T follicular helper cell (primary cell): ENCODE results near the gene PPFIA1.
"Not testable (repeated sequence)": the region's sequence is repeated elsewhere in the genome, so short reads cannot be mapped to it uniquely, and the experiment has no call there.

Experiments used
- DNase-seq: peaks from one replicate; pipeline ENCODE4 v3.0.0-alpha.2; 2020; ENCODE audit warnings: low read depth

The PPFIA1 gene

DNA sequence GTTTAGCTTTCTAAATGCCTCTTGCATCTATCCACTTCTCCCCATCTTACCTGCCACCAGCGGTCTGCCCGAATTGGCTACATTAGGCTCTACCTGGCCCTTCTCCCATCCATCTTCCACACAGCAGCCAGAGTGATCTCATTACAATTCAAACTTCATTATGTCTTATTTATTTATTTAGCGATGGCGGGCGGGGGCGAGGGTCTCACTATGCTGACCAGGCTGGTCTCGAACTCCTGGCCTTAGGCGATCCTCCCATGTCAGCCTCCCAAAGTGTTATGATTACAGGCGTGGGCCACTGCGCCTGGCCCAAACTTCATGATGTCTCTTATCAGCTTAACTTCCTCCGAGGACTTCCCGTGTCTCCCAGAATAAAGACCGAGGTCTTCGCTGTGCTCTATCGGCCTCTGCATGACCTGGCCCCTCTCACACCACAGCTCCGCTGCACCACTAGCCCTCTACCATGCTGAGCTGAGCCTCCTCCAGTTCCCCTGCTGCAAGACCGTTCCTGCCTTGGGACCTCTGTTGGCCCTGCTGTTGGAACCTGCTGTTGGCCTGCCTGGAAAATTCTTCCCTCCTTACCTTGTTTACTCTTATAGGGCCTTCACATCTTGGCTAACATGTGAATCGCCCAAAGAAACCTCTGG is 127.0 kb downstream of the PPFIA1 start:
- no peak for DNase-seq

- peak; percentile 37 for DNase-seq
Measured at GRCh38 chr11:70397983-70398833, 127.7 kb downstream of the PPFIA1 start, which contains the start of gene CTTN. Gene CTTN, plus strand, starts transcription at chr11:70398529. Its CDS starts 8,769 bp downstream, at chr11:70407298.

DNA sequence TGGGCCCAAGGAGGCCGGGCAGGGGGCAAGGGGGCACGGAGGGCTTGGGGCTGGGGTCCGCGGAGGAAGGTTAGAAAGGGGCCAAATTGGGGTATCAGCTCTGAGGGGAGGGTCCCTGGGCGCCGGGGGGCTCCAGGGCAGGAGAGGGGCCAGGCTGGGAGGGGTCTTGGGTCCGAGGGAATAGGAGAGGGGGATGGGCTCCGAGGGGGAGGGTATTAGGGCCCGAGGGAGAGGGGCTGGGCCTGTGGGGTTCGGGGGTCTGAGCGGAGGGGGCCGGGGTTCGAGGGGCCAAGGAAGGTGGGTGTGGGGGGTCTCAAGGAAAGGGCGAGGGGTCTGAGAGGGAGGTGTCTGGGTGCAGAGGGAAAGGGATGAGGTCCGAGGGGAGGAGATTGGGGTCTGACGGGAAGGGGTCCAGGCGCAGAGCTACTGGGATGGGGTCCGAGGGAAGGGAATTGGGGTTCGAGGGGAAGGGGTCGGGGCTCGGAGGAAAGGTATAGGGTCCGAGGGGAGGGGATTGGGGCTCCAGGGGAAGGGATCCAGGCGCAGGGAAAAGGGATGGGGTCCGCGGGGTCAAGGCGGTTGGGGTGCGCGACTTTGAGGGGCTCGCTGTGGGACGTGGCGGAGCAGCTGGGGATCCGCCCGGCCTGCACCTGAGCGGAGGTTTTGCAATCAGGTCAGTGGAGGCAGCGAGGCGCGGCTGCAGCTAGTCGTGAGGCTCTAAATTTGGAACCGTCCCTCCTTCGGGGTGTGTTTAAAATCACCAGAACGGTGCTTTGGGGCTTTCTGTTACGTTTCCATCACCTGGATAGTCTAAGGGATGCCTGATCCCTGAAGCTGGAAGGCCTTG is 128.6 kb downstream of the PPFIA1 start:
- no peak for DNase-seq

GRCh38 chr11:70399681-70400112 is 129.2 kb downstream of the PPFIA1 start:
- DNase-seq, result no peak

GRCh38 chr11:70400643-70401042 is 130.2 kb downstream of the PPFIA1 start:
- no peak for DNase-seq

DNA sequence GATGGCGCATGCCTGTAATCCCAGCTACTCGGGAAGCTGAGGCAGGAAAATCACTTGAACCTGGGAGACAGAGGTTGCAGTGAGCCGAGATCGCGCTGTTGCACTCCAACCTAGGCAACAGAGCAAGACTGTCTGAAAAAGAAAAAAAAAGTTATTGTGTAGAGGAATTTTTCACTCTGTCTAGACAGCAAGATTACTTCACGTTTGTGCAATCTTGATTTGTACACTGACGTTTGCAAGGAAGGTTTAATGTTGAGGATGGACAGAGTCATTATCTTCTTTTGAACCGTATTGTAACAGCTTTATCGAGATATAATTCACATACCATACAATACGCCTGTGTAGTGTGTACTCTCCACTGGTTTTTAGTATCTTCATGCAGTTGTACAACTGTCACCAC is 131.5 kb downstream of the PPFIA1 start:
- DNase-seq, result no peak

GRCh38 chr11:70402685-70403084 is 132.2 kb downstream of the PPFIA1 start:
- no peak for DNase-seq

GRCh38 chr11:70404244-70404643 is 133.8 kb downstream of the PPFIA1 start:
- DNase-seq, result no peak

- no peak for DNase-seq
Measured at GRCh38 chr11:70405679-70406395, 135.3 kb downstream of the PPFIA1 start.

DNA sequence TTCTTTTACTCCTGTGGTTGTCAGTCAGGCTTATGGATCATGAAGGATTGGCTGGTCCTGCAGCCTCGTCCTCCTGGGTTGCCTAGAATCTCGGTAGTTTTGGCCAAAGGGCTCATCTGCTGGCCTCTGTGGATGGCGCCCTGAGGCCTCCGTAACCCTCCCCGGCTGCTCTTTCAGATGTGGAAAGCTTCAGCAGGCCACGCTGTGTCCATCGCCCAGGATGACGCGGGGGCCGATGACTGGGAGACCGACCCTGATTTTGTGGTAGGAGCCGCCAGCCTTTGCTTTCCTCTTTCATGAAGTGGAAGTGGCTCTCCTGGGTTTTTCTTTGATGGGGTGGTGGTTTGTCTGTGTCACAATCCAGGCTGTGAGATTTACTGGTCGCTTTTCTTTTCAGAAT is 136.6 kb downstream of the PPFIA1 start:
- no peak for DNase-seq

DNA sequence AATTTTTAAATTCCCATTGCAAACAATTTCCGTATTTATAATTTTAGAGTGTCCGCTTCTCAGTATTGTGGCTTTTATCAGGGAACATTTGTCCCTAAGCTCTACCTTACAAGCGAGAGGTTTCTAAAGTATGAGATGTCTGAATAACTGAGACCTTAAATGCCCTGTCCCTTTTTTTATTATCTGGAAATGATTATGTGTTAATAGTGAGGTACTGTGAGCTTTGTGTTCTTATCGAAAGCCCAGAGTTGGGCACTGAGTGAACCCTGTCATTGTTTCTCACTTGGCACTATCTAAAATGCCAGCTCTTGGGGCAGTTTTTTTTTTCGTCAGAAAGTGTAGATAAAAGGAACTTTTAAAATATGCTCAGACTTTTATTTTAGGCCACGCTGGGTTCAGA is 137.3 kb downstream of the PPFIA1 start:
- DNase-seq, result no peak

GRCh38 chr11:70408326-70408725 is 137.8 kb downstream of the PPFIA1 start:
- DNase-seq, result not testable (repeated sequence)

- no peak for DNase-seq
Measured at GRCh38 chr11:70409437-70409836, 138.9 kb downstream of the PPFIA1 start.

GRCh38 chr11:70409871-70410270 is 139.4 kb downstream of the PPFIA1 start:
- no peak for DNase-seq

DNA sequence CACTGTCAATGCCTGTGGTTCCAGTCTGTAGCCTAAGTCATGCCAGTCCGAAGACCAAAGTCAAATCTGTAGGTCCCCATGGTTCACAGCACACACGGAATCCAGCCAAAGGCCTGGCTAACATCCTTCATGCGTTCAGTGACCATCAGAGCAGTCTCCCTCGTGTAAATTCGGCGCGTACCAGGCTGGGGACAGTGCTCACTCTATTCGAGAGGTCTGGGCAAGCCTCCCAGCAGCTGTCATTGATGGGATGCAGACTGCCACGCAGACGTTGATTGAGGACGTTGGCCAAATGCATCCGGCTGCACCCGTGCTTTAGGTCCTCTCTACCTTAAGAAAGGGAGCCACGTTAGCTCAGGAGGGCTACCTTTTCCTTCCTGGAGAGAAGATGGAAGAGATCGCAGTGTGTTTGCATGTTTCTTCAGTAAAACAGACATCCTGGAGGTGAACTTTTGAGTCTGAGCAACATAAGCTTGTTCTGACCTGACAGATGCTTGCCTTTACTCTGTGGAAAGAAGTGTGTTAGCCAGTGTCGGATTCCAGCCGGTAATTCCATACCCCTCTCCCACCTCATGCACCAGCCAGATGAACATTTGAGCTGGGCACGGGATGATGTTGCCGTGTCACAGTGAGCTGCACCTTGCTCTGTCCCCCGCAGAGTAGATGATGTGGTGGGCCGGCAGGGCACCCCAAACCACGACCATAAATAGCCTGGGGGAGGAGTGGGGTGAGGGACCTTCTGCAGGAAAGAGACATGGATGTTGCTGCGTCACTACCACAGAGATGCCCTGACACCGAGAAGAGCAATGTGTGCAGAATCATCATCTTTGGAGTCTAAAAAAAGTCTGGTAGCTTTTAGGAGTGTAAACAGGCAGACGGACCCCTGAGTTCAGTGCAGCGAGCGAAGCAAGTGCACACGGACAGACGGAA is 140.1 kb downstream of the PPFIA1 start:
- no peak for DNase-seq

GRCh38 chr11:70411713-70412452 is 141.4 kb downstream of the PPFIA1 start:
- DNase-seq, result no peak

DNA sequence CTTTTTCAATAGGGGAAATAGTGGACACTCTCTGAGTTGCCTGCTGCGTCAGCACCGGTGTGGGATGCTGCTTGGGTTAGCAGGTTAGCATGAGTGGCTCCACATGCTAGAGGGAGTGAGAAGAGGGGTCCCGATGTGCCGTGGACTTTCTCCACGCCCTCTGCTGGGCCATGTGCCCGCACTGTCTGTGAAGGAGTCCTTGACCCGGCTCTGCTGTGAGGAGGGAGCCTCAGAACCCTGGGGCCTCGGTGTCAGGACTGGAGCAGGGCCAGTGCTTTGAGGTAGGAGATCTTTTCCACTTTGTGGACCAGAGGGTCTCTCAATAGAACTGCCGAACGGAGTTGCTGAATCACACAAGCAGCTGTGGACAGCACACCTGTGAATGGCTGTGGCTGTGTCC is 142.7 kb downstream of the PPFIA1 start:
- no peak for DNase-seq

GRCh38 chr11:70414341-70415100 is 144.0 kb downstream of the PPFIA1 start:
- no peak for DNase-seq

DNA sequence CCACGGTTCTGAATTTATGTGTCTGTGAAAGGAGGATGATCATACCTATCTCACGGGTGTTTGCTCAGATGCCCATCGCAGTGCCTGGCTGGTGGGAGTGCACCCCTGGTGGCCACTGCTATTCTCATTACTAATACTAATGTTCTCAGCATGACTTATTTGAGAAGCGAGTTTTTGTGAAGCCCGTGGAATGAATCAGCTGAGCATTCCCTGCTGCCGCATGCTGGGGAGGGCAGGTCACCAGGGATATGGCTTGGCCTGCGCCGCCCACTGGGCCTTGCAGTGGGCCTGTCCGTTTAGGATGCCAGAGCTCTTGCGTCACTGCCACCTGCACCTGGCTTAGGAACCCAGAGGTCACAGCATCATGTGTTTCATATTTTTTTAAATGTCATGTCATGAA is 144.7 kb downstream of the PPFIA1 start:
- no peak for DNase-seq
